Ascending aorta (tissue), 2 donors: Measurements from ENCODE around the gene AIDA. TPM values are rescaled to one million over a fixed set of nuclear protein-coding genes. Genes with fewer than 3 reads are reported as not detected.

ENCODE experiments used
- DNase-seq, 2 donors: peaks; one replicate each; pipeline ENCODE4 v3.0.0-alpha.2; 2019; ENCODE audit warnings: low spot score in 2 of 2
- H3K27ac ChIP-seq, 2 donors: fragments of 200-600 bp; sonication (generic); one replicate each; pipeline ENCODE4 v1.5.1; 2016 to 2017; ENCODE audit warnings: mild to moderate bottlenecking in 1 of 2
- H3K27me3 ChIP-seq: fragments of 200-600 bp; sonication (generic); one replicate; pipeline ENCODE4 v1.5.1; 2017
- H3K36me3 ChIP-seq, 2 donors: fragments of 200-600 bp; sonication (generic); one replicate each; pipeline ENCODE4 v1.5.1; 2016
- H3K4me1 ChIP-seq, 2 donors: fragments of 200-600 bp; sonication (generic); one replicate each; pipeline ENCODE4 v1.5.1; 2016 to 2017; ENCODE audit warnings: mild to moderate bottlenecking in 1 of 2
- H3K4me3 ChIP-seq, 2 donors: fragments of 200-600 bp; sonication (generic); one replicate each; pipeline ENCODE4 v1.5.1; 2016 to 2017; ENCODE audit warnings: mild to moderate bottlenecking in 1 of 2
- H3K9me3 ChIP-seq, 2 donors: fragments of 200-600 bp; sonication (generic); one replicate each; pipeline ENCODE4 v1.5.1; 2016
- intact Hi-C: fragments of 100-400 bp; cut with DNase I; formaldehyde crosslinking; loops from one replicate; pipeline ENCODE4 v1.15.1; 2023
- total RNA-seq: library from RNA; depleted of rRNA; stranded (reverse); fragments of >200 nt; gene quantifications from one replicate; pipeline ENCODE4 v1.1.0, GENCODE V29; 2016
- TF ChIP-seq, protein P1 (sequence below), 3 experiments: fragments of 200-600 bp in 2 of 3; fragments of 450-650 bp in 1 of 3; sonication (generic) in 2 of 3; IDR thresholded peaks; one replicate each; pipeline ENCODE4 v1.5.1; 2016 to 2019; ENCODE audit warnings: antibody characterized with exemption in 3 of 3, mild to moderate bottlenecking in 1 of 3, moderate library complexity in 1 of 3

The AIDA gene
- total RNA-seq, 1 donor from 2014 or later: 42.9 TPM

- Histone ChIP-seq H3K4me1 (peaks cover 0 to 15% of the 10 kb centered on the region in 2 donors), H3K27ac (peak overlapping the region; percentile 96 to 99), H3K4me3 (peak overlapping the region; percentile 80 to 89), H3K9me3 (no peaks in the 10 kb centered on the region), H3K27me3 (no peaks in the 10 kb centered on the region), H3K36me3 (peaks cover 6 to 15% of the 10 kb centered on the region in 2 donors)
- intact Hi-C loops: loop anchor here (1.0 to 2.0 kb wide), 5 partner anchors 43 to 969 kb away; partner anchors contain the start of genes DISP1 and DUSP10
- TF ChIP-seq, protein P1, sequence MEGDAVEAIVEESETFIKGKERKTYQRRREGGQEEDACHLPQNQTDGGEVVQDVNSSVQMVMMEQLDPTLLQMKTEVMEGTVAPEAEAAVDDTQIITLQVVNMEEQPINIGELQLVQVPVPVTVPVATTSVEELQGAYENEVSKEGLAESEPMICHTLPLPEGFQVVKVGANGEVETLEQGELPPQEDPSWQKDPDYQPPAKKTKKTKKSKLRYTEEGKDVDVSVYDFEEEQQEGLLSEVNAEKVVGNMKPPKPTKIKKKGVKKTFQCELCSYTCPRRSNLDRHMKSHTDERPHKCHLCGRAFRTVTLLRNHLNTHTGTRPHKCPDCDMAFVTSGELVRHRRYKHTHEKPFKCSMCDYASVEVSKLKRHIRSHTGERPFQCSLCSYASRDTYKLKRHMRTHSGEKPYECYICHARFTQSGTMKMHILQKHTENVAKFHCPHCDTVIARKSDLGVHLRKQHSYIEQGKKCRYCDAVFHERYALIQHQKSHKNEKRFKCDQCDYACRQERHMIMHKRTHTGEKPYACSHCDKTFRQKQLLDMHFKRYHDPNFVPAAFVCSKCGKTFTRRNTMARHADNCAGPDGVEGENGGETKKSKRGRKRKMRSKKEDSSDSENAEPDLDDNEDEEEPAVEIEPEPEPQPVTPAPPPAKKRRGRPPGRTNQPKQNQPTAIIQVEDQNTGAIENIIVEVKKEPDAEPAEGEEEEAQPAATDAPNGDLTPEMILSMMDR (IDR thresholded peaks at IDR 0.05): no peak
- DNase-seq: peak in 1 of 2 donors; percentile 79
Observed at GRCh38 chr1:222711319-222712252, 705 bp downstream of the AIDA start.

DNA sequence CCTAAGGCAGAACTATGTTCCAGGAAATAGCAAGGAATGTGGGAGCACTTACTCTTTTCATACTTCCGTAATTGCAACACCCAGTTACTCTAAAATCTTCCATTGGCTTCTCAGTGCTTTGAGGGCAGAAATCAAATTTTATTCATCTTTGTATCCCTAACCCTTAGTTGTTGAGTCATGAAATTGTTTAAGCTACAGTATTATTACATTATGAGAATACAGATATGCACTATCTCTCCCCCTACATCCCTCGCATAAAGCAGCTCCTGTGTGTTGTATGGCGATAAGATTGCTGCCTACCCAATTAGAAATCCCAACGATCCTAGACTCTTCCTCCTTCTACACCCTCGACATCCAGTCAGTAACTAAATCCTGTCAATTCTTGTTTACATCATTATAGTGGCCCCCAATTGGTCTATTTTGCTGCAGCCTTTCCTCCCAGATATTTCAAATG lies 2.6 kb downstream of the AIDA start:
- H3K4me3 ChIP-seq: no peak overlapping the region
- intact Hi-C loops: no loop called here
- DNase-seq: no peak
- H3K27me3 ChIP-seq: no peaks in the 10 kb centered on the region
- TF ChIP-seq, protein P1 (IDR thresholded peaks at IDR 0.05): no peak
- no peaks in the 10 kb centered on the region for H3K9me3 ChIP-seq
- no peaks in the 10 kb centered on the region for H3K36me3 ChIP-seq
- no peak overlapping the region for H3K27ac ChIP-seq
- H3K4me1 ChIP-seq: peaks cover 0 to 14% of the 10 kb centered on the region in 2 donors

- TF ChIP-seq, protein P1 (IDR thresholded peaks at IDR 0.05): no peak
- Histone ChIP-seq H3K4me1 (peaks cover 0 to 7% of the 10 kb centered on the region in 2 donors), H3K27ac (no peak overlapping the region), H3K27me3 (no peaks in the 10 kb centered on the region), H3K36me3 (peaks cover 9 to 10% of the 10 kb centered on the region in 2 donors), H3K9me3 (no peaks in the 10 kb centered on the region), H3K4me3 (no peak overlapping the region)
- intact Hi-C loops: no loop called here
- DNase-seq: no peak
Observed at GRCh38 chr1:222706815-222707214, 5.5 kb downstream of the AIDA start.

GRCh38 chr1:222704260-222704659 lies 8.0 kb downstream of the AIDA start:
- intact Hi-C loops: no loop called here
- no peaks in the 10 kb centered on the region for H3K27me3 ChIP-seq
- DNase-seq: no peak
- no peaks in the 10 kb centered on the region for H3K9me3 ChIP-seq
- no peak overlapping the region for H3K4me3 ChIP-seq
- no peak overlapping the region for H3K27ac ChIP-seq
- TF ChIP-seq, protein P1 (IDR thresholded peaks at IDR 0.05): no peak
- peaks cover 23 to 28% of the 10 kb centered on the region in 2 donors for H3K36me3 ChIP-seq
- H3K4me1 ChIP-seq: no peaks in the 10 kb centered on the region

GRCh38 chr1:222702210-222702609 lies 10.1 kb downstream of the AIDA start:
- DNase-seq: no peak
- Histone ChIP-seq H3K4me1 (no peaks in the 10 kb centered on the region), H3K27ac (no peak overlapping the region), H3K27me3 (no peaks in the 10 kb centered on the region), H3K9me3 (no peaks in the 10 kb centered on the region), H3K36me3 (peaks cover 23 to 28% of the 10 kb centered on the region in 2 donors), H3K4me3 (no peak overlapping the region)
- intact Hi-C loops: no loop called here
- TF ChIP-seq, protein P1 (IDR thresholded peaks at IDR 0.05): no peak
